GM12878 (cell line): ENCODE data around the gene METTL9.

Source experiments
- CEBPZ ChIP-seq: fragments of 150-350 bp; IDR thresholded peaks from 2 replicates; pipeline ENCODE4 v1.6.1; 2016; ENCODE audit warnings: low read depth, low read length
- CHD4 ChIP-seq: fragments of 200-600 bp; sonication (generic); IDR thresholded peaks from 2 replicates; pipeline ENCODE4 v1.6.1; 2016; ENCODE audit warnings: mild to moderate bottlenecking
- CTCF ChIP-seq, 3 experiments: IDR thresholded peaks in 2 of 3; conservative IDR thresholded peaks in 1 of 3; 2 replicates each; pipeline ENCODE4 v1.5.1; 2011; ENCODE audit warnings: low read depth in 3 of 3, low read length in 3 of 3, mild to moderate bottlenecking in 3 of 3, control low read depth in 2 of 3, moderate library complexity in 2 of 3, inconsistent platforms in 1 of 3, mixed read lengths in 1 of 3; ENCODE audit not compliant: control insufficient read depth in 2 of 3, insufficient read depth in 1 of 3; ENCODE audit errors: extremely low read depth in 1 of 3
- FOXK2 ChIP-seq: fragments of 450-650 bp; IDR thresholded peaks from 2 replicates; pipeline ENCODE4 v1.6.1; 2017; ENCODE audit warnings: mild to moderate bottlenecking, moderate library complexity
- KDM1A ChIP-seq: fragments of 200-600 bp; sonication (generic); IDR thresholded peaks from 2 replicates; pipeline ENCODE4 v1.6.1; 2016; ENCODE audit warnings: borderline replicate concordance
- NFYB ChIP-seq: IDR thresholded peaks from 2 replicates; pipeline ENCODE4 v1.6.1; 2011; ENCODE audit warnings: low read depth, mild to moderate bottlenecking, low read length, improper control_type of control experiment, moderate library complexity; ENCODE audit not compliant: insufficient read depth
- POLR2A ChIP-seq: IDR thresholded peaks from 2 replicates; pipeline ENCODE4 v1.6.1; 2011; ENCODE audit warnings: low read depth, mild to moderate bottlenecking, low read length
- POU2F2 ChIP-seq: IDR thresholded peaks from 3 replicates; pipeline ENCODE4 v1.6.1; 2011; ENCODE audit warnings: low read depth, mild to moderate bottlenecking, low read length, borderline replicate concordance
- PRDM15 ChIP-seq: fragments of 450-650 bp; formaldehyde crosslinking; IDR thresholded peaks from 2 replicates; pipeline ENCODE4 v1.4.0; 2020; ENCODE audit warnings: mild to moderate bottlenecking, moderate library complexity
- TAF1 ChIP-seq: IDR thresholded peaks from 2 replicates; pipeline ENCODE4 v1.6.1; 2011; ENCODE audit warnings: mild to moderate bottlenecking, low read depth, low read length, borderline replicate concordance
- ZNF384 ChIP-seq: IDR thresholded peaks from 2 replicates; pipeline ENCODE4 v1.6.1; 2012; ENCODE audit warnings: low read depth, mild to moderate bottlenecking, low read length, improper control_type of control experiment, borderline replicate concordance

GRCh38 chr16:21663889-21664647, 64.7 kb downstream of the METTL9 start, which contains the start of gene OTOA:
- TF ChIP-seq POU2F2 = no peak
- no peak for TF ChIP-seq FOXK2
- TF ChIP-seq CTCF (IDR thresholded peaks at IDR 0.05 in 2 of 3, conservative IDR thresholded peaks at IDR 0.05 in 1 of 3; ENCODE audit: control insufficient read depth in 2 of 3, extremely low read depth in 1 of 3, insufficient read depth in 1 of 3, low read depth in 3 of 3, low read length in 3 of 3) = no peak
- no peak for TF ChIP-seq POLR2A
- no peak for TF ChIP-seq KDM1A
- no peak for TF ChIP-seq CHD4
- TF ChIP-seq CEBPZ = no peak
- TF ChIP-seq TAF1 = no peak
- no peak for TF ChIP-seq ZNF384
- no peak for TF ChIP-seq NFYB
- no peak for TF ChIP-seq PRDM15 (CRISPR knock-in tag)
